ENCODE measurements around the gene MYO15B. TPM values are rescaled to one million over a fixed set of nuclear protein-coding genes. Genes with fewer than 3 reads are reported as not detected.
A peak's percentile ranks its signal among the peaks of the same experiment; 100 is the strongest.

The MYO15B gene
- total RNA-seq, 1 experiment from 2014 or later = 7.1 TPM

GRCh38 chr17:75614556-75615270, 27.1 kb downstream of the MYO15B start:
- no peaks in the 10 kb centered on the region for H3K9me2 ChIP-seq (replicated peaks; ENCODE audit: low read length)

GRCh38 chr17:75615301-75615700, 27.7 kb downstream of the MYO15B start:
- H3F3A ChIP-seq (ENCODE audit: low read length, unreplicated experiment) = no peaks in the 10 kb centered on the region
- no peak for TF ChIP-seq EZH2 (IDR thresholded peaks at IDR 0.05; ENCODE audit: low read length, unreplicated experiment)
- TF ChIP-seq EZH2phosphoT487 (IDR thresholded peaks at IDR 0.05; ENCODE audit: borderline replicate concordance, low read length) = no peak
- 0 out of 2 replicates have a peak, but pooled peaks have one; percentile 35 for TF ChIP-seq CTCF (conservative IDR thresholded peaks at IDR 0.05; ENCODE audit: low read depth, low read length)
- BruUV-seq (replicated peaks) = no TSS peak
- no peaks in the 10 kb centered on the region for H3K36me3 ChIP-seq (ENCODE audit: low read depth, low read length)
- no peak overlapping the region for H3K27ac ChIP-seq (ENCODE audit: low read length)
- ChIA-PET POLR2A (ENCODE audit: unreplicated experiment) (no interaction called here), CTCF (interaction anchor here (0.7 kb wide), 1 partner anchor 11 kb away, joined by 3 read pairs; no protein-coding TSS in a partner anchor)
- no peak overlapping the region for H3K9ac ChIP-seq (ENCODE audit: low read length)
- ATAC-seq = no peak; the same call in 1 of the 2 replicates
- H3K4me3 ChIP-seq (ENCODE audit: low read length) = no peak overlapping the region
- no peaks in the 10 kb centered on the region for H3K27me3 ChIP-seq (ENCODE audit: low read length)
- H4K20me1 ChIP-seq (ENCODE audit: low read length) = no peaks in the 10 kb centered on the region
- intact Hi-C loops (cut with micrococcal nuclease) = no loop called here
- H3K4me1 ChIP-seq (ENCODE audit: insufficient read depth, low read length) = peaks cover 10% of the 10 kb centered on the region
- no peaks in the 10 kb centered on the region for H3K79me2 ChIP-seq (ENCODE audit: low read length)
- no peaks in the 10 kb centered on the region for H3K9me3 ChIP-seq (ENCODE audit: low read length)
- H2AFZ ChIP-seq (ENCODE audit: low read length) = no peak overlapping the region
- no peak for DNase-seq
- no peak overlapping the region for H3K4me2 ChIP-seq (ENCODE audit: low read length)
- no peaks in the 10 kb centered on the region for H3K9me2 ChIP-seq (replicated peaks; ENCODE audit: low read length)

More at GRCh38 chr17:75614556-75615270, 27.1 kb downstream of the MYO15B start:
- no peaks in the 10 kb centered on the region for H3F3A ChIP-seq (ENCODE audit: low read length, unreplicated experiment)
- no peak overlapping the region for H3K4me3 ChIP-seq (ENCODE audit: low read length)
- ChIA-PET POLR2A (ENCODE audit: unreplicated experiment) (no interaction called here), CTCF (interaction anchor here (0.7 kb wide), 1 partner anchor 11 kb away, joined by 3 read pairs; no protein-coding TSS in a partner anchor)
- H3K9ac ChIP-seq (ENCODE audit: low read length) = no peak overlapping the region
- H3K36me3 ChIP-seq (ENCODE audit: low read depth, low read length) = no peaks in the 10 kb centered on the region
- H3K27ac ChIP-seq (ENCODE audit: low read length) = no peak overlapping the region
- no peaks in the 10 kb centered on the region for H3K9me3 ChIP-seq (ENCODE audit: low read length)
- no peak for ATAC-seq
- H4K20me1 ChIP-seq (ENCODE audit: low read length) = no peaks in the 10 kb centered on the region
- H3K4me2 ChIP-seq (ENCODE audit: low read length) = no peak overlapping the region
- intact Hi-C loops (cut with micrococcal nuclease) = no loop called here
- H3K27me3 ChIP-seq (ENCODE audit: low read length) = no peaks in the 10 kb centered on the region
- BruUV-seq (replicated peaks) = no TSS peak
- DNase-seq = no peak
- no peak for TF ChIP-seq EZH2phosphoT487 (IDR thresholded peaks at IDR 0.05; ENCODE audit: borderline replicate concordance, low read length)
- no peak for TF ChIP-seq CTCF (conservative IDR thresholded peaks at IDR 0.05; ENCODE audit: low read depth, low read length)
- no peak for TF ChIP-seq EZH2 (IDR thresholded peaks at IDR 0.05; ENCODE audit: low read length, unreplicated experiment)
- peaks cover 12% of the 10 kb centered on the region for H3K4me1 ChIP-seq (ENCODE audit: insufficient read depth, low read length)
- no peaks in the 10 kb centered on the region for H3K79me2 ChIP-seq (ENCODE audit: low read length)
- H2AFZ ChIP-seq (ENCODE audit: low read length) = no peak overlapping the region

- no peaks in the 10 kb centered on the region for H4K20me1 ChIP-seq (ENCODE audit: low read length)
- H3F3A ChIP-seq (ENCODE audit: low read length, unreplicated experiment) = no peaks in the 10 kb centered on the region
- no peak overlapping the region for H3K4me2 ChIP-seq (ENCODE audit: low read length)
- intact Hi-C loops (cut with micrococcal nuclease) = no loop called here
- H3K9ac ChIP-seq (ENCODE audit: low read length) = no peak overlapping the region
- H2AFZ ChIP-seq (ENCODE audit: low read length) = no peak overlapping the region
- H3K4me1 ChIP-seq (ENCODE audit: insufficient read depth, low read length) = no peaks in the 10 kb centered on the region
- ATAC-seq = no peak
- no TSS peak for BruUV-seq (replicated peaks)
- no peaks in the 10 kb centered on the region for H3K79me2 ChIP-seq (ENCODE audit: low read length)
- H3K9me2 ChIP-seq (replicated peaks; ENCODE audit: low read length) = no peaks in the 10 kb centered on the region
- no peak overlapping the region for H3K4me3 ChIP-seq (ENCODE audit: low read length)
- no peak overlapping the region for H3K27ac ChIP-seq (ENCODE audit: low read length)
- POLR2A ChIA-PET (ENCODE audit: unreplicated experiment) = no interaction called here
- no peaks in the 10 kb centered on the region for H3K9me3 ChIP-seq (ENCODE audit: low read length)
- H3K27me3 ChIP-seq (ENCODE audit: low read length) = no peaks in the 10 kb centered on the region
- TF ChIP-seq CTCF (conservative IDR thresholded peaks at IDR 0.05; ENCODE audit: low read depth, low read length) (no peak), EZH2 (IDR thresholded peaks at IDR 0.05; ENCODE audit: low read length, unreplicated experiment) (no peak), EZH2phosphoT487 (IDR thresholded peaks at IDR 0.05; ENCODE audit: borderline replicate concordance, low read length) (no peak)
- no peaks in the 10 kb centered on the region for H3K36me3 ChIP-seq (ENCODE audit: low read depth, low read length)
- no peak for DNase-seq
- CTCF ChIA-PET = interaction anchor here (0.9 to 1.2 kb wide), 2 partner anchors 16 kb away, joined by 5 to 11 read pairs; partner anchors contain the start of gene SMIM5
Measured at GRCh38 chr17:75616521-75617122, 29.0 kb downstream of the MYO15B start.

All from PC-3 (cell line).